ENCODE results near the gene EXD1. TPM values are rescaled to one million over a fixed set of nuclear protein-coding genes. Genes with fewer than 3 reads are reported as not detected.

The EXD1 gene
- total RNA-seq, 1 donor from 2014 or later, result not detected

- H3K4me3 Mint-ChIP-seq, result no peak overlapping the region
- TF ChIP-seq CTCF (conservative IDR thresholded peaks at IDR 0.05), result no peak
- no peaks in the 10 kb centered on the region for H3K4me1 Mint-ChIP-seq
- H3K27ac Mint-ChIP-seq (ENCODE audit: unreplicated experiment), result no peak overlapping the region
- DNase-seq (ENCODE audit: low read depth, low spot score), result no peak
- H3K27me3 Mint-ChIP-seq (ENCODE audit: low read depth), result peaks cover 2% of the 10 kb centered on the region
- no peaks in the 10 kb centered on the region for H3K36me3 Mint-ChIP-seq (ENCODE audit: low read depth)
- no peaks in the 10 kb centered on the region for H3K9me3 Mint-ChIP-seq
Observed at GRCh38 chr15:41169781-41170180, 60.8 kb downstream of the EXD1 start.

DNA sequence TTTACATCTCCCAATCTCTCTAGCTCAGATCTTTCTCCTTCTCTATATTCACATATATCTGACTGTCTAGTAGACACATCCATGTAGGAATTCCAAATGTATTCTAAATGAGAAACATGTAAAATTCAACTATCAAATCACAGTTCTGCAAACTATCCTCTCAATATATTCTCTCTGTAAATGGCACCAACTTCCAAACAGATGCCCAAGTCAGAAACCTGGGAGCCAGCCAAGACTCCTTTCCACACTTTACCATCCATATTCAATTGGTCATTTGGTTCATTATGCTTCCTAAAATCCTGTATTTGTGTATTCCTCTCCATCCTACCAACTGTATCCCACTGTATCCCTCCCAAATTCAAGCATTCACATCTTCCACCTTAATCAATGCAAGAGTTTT is 61.5 kb downstream of the EXD1 start:
- Mint-ChIP-seq H3K27me3 (ENCODE audit: low read depth) (peaks cover 2% of the 10 kb centered on the region), H3K4me3 (no peak overlapping the region), H3K36me3 (ENCODE audit: low read depth) (no peaks in the 10 kb centered on the region), H3K27ac (ENCODE audit: unreplicated experiment) (no peak overlapping the region), H3K4me1 (no peaks in the 10 kb centered on the region), H3K9me3 (no peaks in the 10 kb centered on the region)
- no peak for TF ChIP-seq CTCF (conservative IDR thresholded peaks at IDR 0.05)
- DNase-seq (ENCODE audit: low read depth, low spot score), result no peak

DNA sequence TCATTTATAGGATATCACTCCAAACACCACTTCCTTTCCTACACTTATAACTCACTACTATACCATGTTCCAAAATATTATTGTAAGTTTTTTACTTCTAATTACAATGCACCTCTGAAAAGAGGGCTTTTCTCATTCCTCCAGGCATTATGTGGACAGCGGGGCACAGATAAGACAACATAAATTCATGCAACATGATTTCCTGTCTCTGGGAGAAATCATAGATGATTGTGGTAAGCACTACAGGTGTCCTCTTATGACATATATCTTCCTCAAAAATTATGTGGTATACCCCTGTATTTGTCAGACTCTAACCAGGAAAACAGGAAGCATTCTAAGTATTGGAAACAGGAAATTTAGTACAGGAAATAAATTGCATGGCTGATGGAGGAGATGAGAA is 68.8 kb downstream of the EXD1 start:
- H3K4me3 Mint-ChIP-seq, result no peak overlapping the region
- H3K36me3 Mint-ChIP-seq (ENCODE audit: low read depth), result no peaks in the 10 kb centered on the region
- H3K9me3 Mint-ChIP-seq, result no peaks in the 10 kb centered on the region
- no peaks in the 10 kb centered on the region for H3K4me1 Mint-ChIP-seq
- H3K27me3 Mint-ChIP-seq (ENCODE audit: low read depth), result no peaks in the 10 kb centered on the region
- no peak for TF ChIP-seq CTCF (conservative IDR thresholded peaks at IDR 0.05)
- no peak overlapping the region for H3K27ac Mint-ChIP-seq (ENCODE audit: unreplicated experiment)
- no peak for DNase-seq (ENCODE audit: low read depth, low spot score)

DNA sequence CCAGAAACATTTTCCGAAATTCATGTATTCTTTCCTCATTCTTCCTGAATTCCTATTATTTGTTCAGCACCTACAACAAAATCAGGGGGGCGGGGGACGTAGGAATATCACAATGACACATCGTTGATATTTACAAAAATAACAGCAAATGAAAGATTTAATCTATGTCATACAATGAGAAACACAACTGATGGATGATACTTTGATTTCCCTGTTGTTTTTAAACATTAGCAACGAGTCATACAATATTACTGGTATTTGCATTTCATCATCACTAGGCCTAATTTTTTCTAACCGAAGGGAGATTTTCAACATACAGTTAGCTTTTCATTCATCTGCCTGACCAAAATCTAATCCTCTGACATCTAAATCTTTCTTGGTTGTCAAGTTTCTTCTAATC is 69.2 kb downstream of the EXD1 start:
- no peak overlapping the region for H3K27ac Mint-ChIP-seq (ENCODE audit: unreplicated experiment)
- H3K27me3 Mint-ChIP-seq (ENCODE audit: low read depth), result no peaks in the 10 kb centered on the region
- TF ChIP-seq CTCF (conservative IDR thresholded peaks at IDR 0.05), result no peak
- no peak overlapping the region for H3K4me3 Mint-ChIP-seq
- H3K4me1 Mint-ChIP-seq, result no peaks in the 10 kb centered on the region
- no peak for DNase-seq (ENCODE audit: low read depth, low spot score)
- H3K9me3 Mint-ChIP-seq, result no peaks in the 10 kb centered on the region
- H3K36me3 Mint-ChIP-seq (ENCODE audit: low read depth), result no peaks in the 10 kb centered on the region

- H3K9me3 Mint-ChIP-seq, result no peaks in the 10 kb centered on the region
- H3K4me1 Mint-ChIP-seq, result no peaks in the 10 kb centered on the region
- H3K27me3 Mint-ChIP-seq (ENCODE audit: low read depth), result no peaks in the 10 kb centered on the region
- H3K4me3 Mint-ChIP-seq, result no peak overlapping the region
- TF ChIP-seq CTCF (conservative IDR thresholded peaks at IDR 0.05), result no peak
- H3K27ac Mint-ChIP-seq (ENCODE audit: unreplicated experiment), result no peak overlapping the region
- no peaks in the 10 kb centered on the region for H3K36me3 Mint-ChIP-seq (ENCODE audit: low read depth)
- no peak for DNase-seq (ENCODE audit: low read depth, low spot score)
Observed at GRCh38 chr15:41160639-41161315, 69.8 kb downstream of the EXD1 start.
